Neural crest cell (in vitro differentiated cells): ENCODE data around the gene ACER3. TPM values are rescaled to one million over a fixed set of nuclear protein-coding genes. Genes with fewer than 3 reads are reported as not detected.
A peak's percentile ranks its signal among the peaks of the same experiment; 100 is the strongest.

Source experiments
- DNase-seq: peaks from one replicate; pipeline ENCODE4 v3.0.0; 2021; ENCODE audit warnings: low read depth, mixed read lengths, low spot score
- H3K27ac Mint-ChIP-seq: one replicate; pipeline ENCODE4 v1.8.0; 2021; ENCODE audit warnings: mild to moderate bottlenecking, mixed read lengths; ENCODE audit not compliant: unreplicated experiment
- H3K27me3 Mint-ChIP-seq: 2 replicates; pipeline ENCODE4 v1.8.0; 2021; ENCODE audit warnings: low read depth, mild to moderate bottlenecking, mixed read lengths
- H3K36me3 Mint-ChIP-seq: 2 replicates; pipeline ENCODE4 v1.8.0; 2021; ENCODE audit warnings: low read depth, mild to moderate bottlenecking, mixed read lengths
- H3K4me1 Mint-ChIP-seq: 2 replicates; pipeline ENCODE4 v1.8.0; 2021; ENCODE audit warnings: mixed read lengths
- H3K4me3 Mint-ChIP-seq: one replicate; pipeline ENCODE4 v1.8.0; 2021; ENCODE audit warnings: mild to moderate bottlenecking, mixed read lengths
- H3K9me3 Mint-ChIP-seq: 2 replicates; pipeline ENCODE4 v1.8.0; 2021; ENCODE audit warnings: mixed read lengths
- CTCF ChIP-seq: fragments of 200-600 bp; sonication (generic); conservative IDR thresholded peaks from 2 replicates; pipeline ENCODE4 v1.5.0; 2021; ENCODE audit warnings: antibody characterized with exemption, mild to moderate bottlenecking
- total RNA-seq: library from RNA; stranded (reverse); gene quantifications from 2 replicates; pipeline ENCODE4 v1.2.1, GENCODE V29; 2021

Gene ACER3
- total RNA-seq, 1 donor from 2014 or later = 19.0 TPM

- peak overlapping the region; percentile 22 for H3K4me3 Mint-ChIP-seq
Observed at GRCh38 chr11:77042111-77042726, 181.5 kb downstream of the ACER3 start.

DNA sequence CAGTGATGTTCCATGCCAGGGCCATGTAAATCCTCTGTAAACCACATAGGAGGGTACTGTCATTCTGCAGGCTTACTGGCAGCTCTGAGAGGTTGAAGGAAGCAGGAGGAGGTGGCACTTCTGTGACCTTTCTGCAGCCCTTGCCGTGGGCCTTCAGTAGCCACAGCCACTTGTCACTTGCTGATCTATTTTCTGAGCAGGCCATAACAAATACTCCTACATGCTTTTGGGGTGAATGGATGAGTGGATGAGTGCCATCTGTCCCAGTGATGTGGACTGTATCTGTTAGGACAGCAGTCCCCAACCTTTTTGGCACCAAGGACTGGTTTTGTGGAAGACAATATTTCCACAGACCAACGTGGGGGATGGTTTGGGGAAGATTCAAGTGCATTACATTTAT is 183.6 kb downstream of the ACER3 start:
- Mint-ChIP-seq H3K4me1 (peaks cover 10% of the 10 kb centered on the region), H3K9me3 (no peaks in the 10 kb centered on the region), H3K4me3 (no peak overlapping the region), H3K27ac (no peak overlapping the region), H3K36me3 (no peaks in the 10 kb centered on the region), H3K27me3 (peaks cover 45% of the 10 kb centered on the region)
- no peak for TF ChIP-seq CTCF
- DNase-seq = no peak

More at GRCh38 chr11:77042111-77042726, 181.5 kb downstream of the ACER3 start:
- peaks cover 10% of the 10 kb centered on the region for H3K4me1 Mint-ChIP-seq
- H3K36me3 Mint-ChIP-seq = no peaks in the 10 kb centered on the region
- DNase-seq = no peak
- H3K27me3 Mint-ChIP-seq = peaks cover 63% of the 10 kb centered on the region
- no peak for TF ChIP-seq CTCF
- no peak overlapping the region for H3K27ac Mint-ChIP-seq
- no peaks in the 10 kb centered on the region for H3K9me3 Mint-ChIP-seq

DNA sequence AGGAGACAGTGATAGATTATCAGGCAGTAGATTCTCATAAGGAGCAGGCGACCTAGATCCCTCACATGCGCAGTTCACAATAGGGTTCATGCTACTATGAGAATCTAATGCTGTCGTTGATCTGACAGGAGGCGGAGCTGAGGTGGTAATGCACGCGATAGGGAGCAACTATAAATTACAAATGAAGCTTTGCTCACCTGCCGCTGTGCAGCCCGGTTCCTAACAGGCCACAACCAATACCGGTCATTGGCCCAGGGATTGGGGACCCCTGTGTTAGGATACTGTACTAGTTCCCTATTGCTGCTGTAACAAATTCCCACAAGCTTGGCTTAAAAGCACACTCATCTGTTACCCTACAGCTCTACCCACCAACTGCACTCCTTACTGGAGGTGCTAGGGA is 184.2 kb downstream of the ACER3 start:
- no peak for TF ChIP-seq CTCF
- peaks cover 10% of the 10 kb centered on the region for H3K4me1 Mint-ChIP-seq
- no peak for DNase-seq
- H3K36me3 Mint-ChIP-seq = no peaks in the 10 kb centered on the region
- H3K27me3 Mint-ChIP-seq = peaks cover 42% of the 10 kb centered on the region
- no peak overlapping the region for H3K27ac Mint-ChIP-seq
- H3K9me3 Mint-ChIP-seq = no peaks in the 10 kb centered on the region
- H3K4me3 Mint-ChIP-seq = no peak overlapping the region

- H3K27me3 Mint-ChIP-seq = peaks cover 35% of the 10 kb centered on the region
- TF ChIP-seq CTCF = peak; percentile 88
Observed at GRCh38 chr11:77046060-77046501, 185.4 kb downstream of the ACER3 start.

GRCh38 chr11:77047007-77047927 is 186.5 kb downstream of the ACER3 start:
- H3K36me3 Mint-ChIP-seq = no peaks in the 10 kb centered on the region
- H3K4me1 Mint-ChIP-seq = peaks cover 10% of the 10 kb centered on the region
- no peak overlapping the region for H3K27ac Mint-ChIP-seq
- peaks cover 30% of the 10 kb centered on the region for H3K27me3 Mint-ChIP-seq
- H3K4me3 Mint-ChIP-seq = peak overlapping the region; percentile 52
- TF ChIP-seq CTCF = peak; percentile 80
- H3K9me3 Mint-ChIP-seq = no peaks in the 10 kb centered on the region
- DNase-seq = peak; percentile 62

More at GRCh38 chr11:77046060-77046501, 185.4 kb downstream of the ACER3 start:
- Mint-ChIP-seq H3K36me3 (no peaks in the 10 kb centered on the region), H3K9me3 (no peaks in the 10 kb centered on the region), H3K4me1 (peaks cover 10% of the 10 kb centered on the region), H3K4me3 (no peak overlapping the region), H3K27ac (no peak overlapping the region)
- peak; percentile 66 for DNase-seq
